Suprapubic skin (tissue), 4 donors: ENCODE results near the gene CNOT1.

ENCODE experiments used
- CTCF ChIP-seq, 2 donors: fragments of 200-600 bp in 1 of 2; fragments of 450-650 bp in 1 of 2; sonication (generic) in 1 of 2; IDR thresholded peaks; one replicate each; pipeline ENCODE4 v1.5.1; 2016 to 2019; ENCODE audit warnings: antibody characterized with exemption in 2 of 2, mild to moderate bottlenecking in 1 of 2, moderate library complexity in 1 of 2
- POLR2A ChIP-seq, 2 donors: fragments of 450-650 bp; IDR thresholded peaks; one replicate each; pipeline ENCODE4 v1.6.1; 2017; ENCODE audit warnings: antibody characterized with exemption in 2 of 2, mild to moderate bottlenecking in 2 of 2, moderate library complexity in 2 of 2
- POLR2AphosphoS5 ChIP-seq, 3 donors: sonication (generic); formaldehyde crosslinking; IDR thresholded peaks; one replicate each; pipeline ENCODE4 v1.6.1; 2017; ENCODE audit warnings: antibody characterized with exemption in 3 of 3

- no peak for TF ChIP-seq POLR2A (IDR thresholded peaks at IDR 0.05)
- TF ChIP-seq CTCF (IDR thresholded peaks at IDR 0.05) = no peak
- TF ChIP-seq POLR2AphosphoS5 (IDR thresholded peaks at IDR 0.05) = no peak
These were observed 133.9 kb downstream of the CNOT1 start for GRCh38 chr16:58495521-58496331.
